HG02798 (cell line): ENCODE measurements around the gene TIMP3.
"Not testable (repeated sequence)": the region's sequence is repeated elsewhere in the genome, so short reads cannot be mapped to it uniquely, and the experiment has no call there.

Experiments
- ATAC-seq: cut with Tn5 transposase; IDR thresholded peaks from one replicate; pipeline ENCODE4 v1.9.1; 2021; ENCODE audit warnings: mild to moderate bottlenecking; ENCODE audit not compliant: unreplicated experiment, poor library complexity

TIMP3 gene

GRCh38 chr22:32850591-32851517 is 49.3 kb downstream of the TIMP3 start:
- ATAC-seq, result no peak

DNA sequence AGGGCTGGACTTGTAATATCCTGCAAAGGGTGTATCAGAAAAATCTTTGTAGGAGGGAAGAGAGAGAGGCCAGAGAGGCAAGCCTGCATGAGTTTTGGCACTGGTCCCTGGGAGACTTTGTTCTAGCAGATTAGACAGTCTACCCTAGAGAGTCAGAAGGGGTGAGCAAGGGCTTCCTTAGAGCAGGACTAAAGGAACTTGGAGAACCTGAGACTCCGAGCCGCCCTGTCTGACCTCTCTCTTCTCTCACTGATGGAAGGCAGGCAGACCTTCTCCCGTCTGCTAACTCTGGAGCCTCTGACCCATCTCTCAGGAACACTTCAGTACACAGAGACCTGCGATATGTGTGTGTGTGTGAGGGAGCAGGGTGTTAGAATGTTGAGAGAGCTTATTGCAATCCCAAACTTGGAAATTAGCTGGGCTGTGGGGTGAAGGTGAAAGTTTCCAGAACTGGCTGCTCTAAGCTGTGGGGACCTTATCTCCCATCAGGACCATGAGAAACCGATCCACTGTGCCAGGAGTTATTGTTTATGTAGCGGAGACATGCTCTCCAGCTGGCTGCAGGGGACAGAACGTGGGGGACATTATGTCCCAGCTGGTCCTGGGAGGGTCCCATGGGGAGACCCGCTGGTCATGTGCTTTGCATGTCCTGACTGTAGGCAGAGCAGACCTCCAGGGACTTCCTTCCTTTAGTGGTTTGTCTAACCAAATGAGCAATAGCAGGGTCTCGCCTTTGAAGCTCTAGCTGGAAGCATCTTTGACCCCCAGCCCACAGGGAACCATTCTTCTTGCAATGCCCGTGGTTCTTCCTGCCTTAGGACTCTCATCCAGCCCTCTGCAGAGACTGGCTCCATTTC is 51.1 kb downstream of the TIMP3 start:
- no peak for ATAC-seq

GRCh38 chr22:32853662-32854061 is 52.2 kb downstream of the TIMP3 start:
- ATAC-seq, result no peak

- no peak for ATAC-seq
Observed at GRCh38 chr22:32854351-32854804, 52.9 kb downstream of the TIMP3 start.

DNA sequence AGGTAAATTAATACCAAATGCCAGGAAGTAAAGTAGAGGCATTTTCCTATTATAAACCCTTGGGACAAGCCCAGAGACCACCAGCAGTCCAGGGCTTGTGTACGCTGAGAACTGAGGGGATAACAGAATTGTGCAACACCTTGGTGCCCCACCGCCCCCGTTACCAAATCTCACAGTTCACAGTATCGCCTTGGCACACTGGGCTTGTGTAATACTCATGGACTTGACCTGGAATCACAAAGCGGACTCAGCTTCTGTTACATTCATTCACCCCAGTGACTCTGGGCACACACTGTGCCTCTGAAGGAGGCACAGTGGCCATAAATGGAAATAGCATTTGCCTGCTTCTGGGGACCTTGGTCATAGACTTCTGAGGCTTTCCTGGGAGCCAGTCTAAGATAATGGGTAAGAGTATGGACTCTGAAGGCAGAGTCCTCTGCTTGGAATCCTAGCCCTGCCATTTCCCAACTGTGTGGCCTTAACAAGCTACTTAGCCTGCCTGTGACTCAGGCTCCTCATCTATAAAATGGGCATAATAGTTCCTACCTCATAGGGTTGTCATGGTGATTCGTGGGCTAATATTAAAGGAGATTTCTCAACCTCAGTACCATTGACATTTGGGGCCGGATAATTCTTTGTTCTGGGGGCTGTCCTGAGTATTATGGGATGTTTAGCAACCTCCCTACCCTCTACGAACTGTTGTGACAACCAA is 53.7 kb downstream of the TIMP3 start:
- no peak for ATAC-seq

DNA sequence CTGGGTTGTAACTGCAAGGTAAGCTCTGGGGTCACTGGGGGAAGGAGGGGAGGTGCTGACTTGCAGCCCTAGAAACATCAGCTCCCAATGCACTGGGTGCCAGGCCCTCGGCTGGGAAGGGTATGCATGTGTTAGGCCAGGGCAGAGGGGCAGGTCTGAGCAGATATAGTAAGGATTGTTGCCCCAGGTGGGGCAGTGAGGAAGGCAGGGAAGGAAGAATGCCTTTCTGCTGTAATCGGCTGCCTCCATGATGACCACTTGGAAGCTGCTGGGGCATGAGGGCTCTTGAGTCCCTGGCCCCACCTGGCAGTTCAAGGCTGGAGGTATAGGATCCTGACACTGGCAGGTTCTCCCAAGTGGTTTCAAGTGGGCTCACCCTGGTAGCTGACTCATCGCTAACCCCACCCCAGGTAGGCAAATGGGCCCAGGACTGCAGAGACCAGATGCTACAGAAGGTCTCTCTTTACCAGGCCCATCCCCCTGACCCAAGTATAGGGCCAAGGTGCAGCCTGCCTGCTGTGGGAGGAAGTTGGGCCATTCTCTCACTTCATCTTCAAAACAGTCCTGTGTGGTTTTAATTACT is 56.7 kb downstream of the TIMP3 start:
- ATAC-seq, result no peak

GRCh38 chr22:32858957-32859356 is 57.5 kb downstream of the TIMP3 start:
- no peak for ATAC-seq

DNA sequence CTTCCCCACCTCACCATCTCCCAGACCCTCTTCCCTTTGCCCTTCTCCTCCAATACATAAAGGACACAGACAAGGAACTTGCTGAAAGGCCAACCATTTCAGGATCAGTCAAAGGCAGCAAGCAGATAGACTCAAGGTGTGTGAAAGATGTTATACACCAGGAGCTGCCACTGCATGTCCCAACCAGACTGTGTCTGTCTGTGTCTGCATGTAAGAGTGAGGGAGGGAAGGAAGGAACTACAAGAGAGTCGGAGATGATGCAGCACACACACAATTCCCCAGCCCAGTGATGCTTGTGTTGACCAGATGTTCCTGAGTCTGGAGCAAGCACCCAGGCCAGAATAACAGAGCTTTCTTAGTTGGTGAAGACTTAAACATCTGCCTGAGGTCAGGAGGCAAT is 58.2 kb downstream of the TIMP3 start:
- ATAC-seq, result no peak

- no peak for ATAC-seq
Observed at GRCh38 chr22:32861330-32861729, 59.8 kb downstream of the TIMP3 start.

DNA sequence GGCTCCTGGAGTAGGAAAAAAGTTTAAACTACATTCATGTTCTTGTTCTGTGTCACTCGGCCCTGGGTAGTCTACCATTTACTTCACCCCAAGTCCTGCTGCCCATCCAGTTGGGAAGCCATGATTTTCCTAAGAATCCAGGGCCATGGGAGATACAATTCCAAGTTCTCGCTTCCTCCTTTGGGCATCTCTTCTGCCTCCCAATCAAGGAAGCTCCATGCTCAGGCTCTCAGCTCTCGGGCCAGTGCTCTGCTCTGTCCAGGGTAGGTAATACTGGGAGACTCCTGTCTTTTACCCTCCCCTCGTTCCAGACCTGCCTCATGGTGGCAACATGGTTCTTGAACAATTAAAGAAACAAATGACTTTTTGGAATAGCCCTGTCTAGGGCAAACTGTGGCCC is 60.6 kb downstream of the TIMP3 start:
- no peak for ATAC-seq

DNA sequence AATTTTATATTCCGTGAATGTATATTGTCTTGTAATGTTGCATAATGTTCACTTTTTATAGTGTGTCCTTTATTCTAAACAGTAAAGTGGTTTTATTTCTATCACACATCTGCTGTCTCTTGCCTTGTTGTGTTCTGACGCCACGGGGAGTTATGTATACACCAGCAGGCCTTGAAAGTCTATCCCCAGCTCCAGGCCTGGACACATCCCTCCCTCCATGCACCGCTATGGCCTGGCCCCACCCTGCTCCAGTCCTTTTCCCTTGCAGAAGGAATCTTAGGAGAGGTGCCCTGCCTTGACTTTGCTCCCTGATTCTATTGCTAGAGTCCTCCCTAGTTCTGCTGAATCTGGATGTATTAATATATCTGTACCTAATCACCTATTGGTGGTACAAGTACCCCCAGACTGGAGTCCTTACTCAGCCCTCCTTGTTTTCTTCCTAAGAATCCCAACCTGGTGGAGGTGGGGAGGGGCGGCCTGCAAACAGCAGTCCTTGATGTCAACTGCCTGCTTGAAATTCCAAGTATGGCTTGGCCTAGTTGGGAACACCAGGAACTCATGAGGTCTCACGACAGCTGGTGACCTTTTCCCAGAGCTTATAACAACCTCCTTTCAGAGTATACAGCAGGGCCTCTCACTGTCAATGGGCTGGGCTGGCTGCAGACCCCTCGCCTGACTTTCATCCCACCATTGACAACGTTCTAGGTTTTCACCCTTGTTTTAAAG is 61.6 kb downstream of the TIMP3 start:
- ATAC-seq, result no peak

- no peak for ATAC-seq
Observed at GRCh38 chr22:32864041-32864440, 62.5 kb downstream of the TIMP3 start.

GRCh38 chr22:32864596-32864995 is 63.1 kb downstream of the TIMP3 start:
- ATAC-seq, result no peak

GRCh38 chr22:32866953-32867352 is 65.4 kb downstream of the TIMP3 start:
- no peak for ATAC-seq

DNA sequence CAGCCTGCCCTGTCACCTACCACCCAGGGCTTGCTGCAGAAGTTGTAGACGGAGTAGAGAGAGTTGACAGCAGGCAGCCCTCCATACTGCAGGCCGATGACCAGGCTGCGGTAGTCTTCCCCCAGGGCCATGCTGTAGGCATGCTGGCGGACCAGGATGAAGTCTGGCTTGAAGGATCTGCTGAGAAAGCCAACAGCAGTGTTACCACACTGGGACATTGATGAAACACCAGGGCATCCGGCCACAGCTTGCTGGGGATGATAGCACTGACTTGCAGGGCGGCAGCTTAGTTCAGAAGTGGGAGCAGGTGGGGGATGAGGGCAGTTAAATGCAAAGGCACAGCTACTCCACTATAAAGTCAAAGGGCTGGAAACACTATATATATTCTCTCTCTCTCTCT is 67.4 kb downstream of the TIMP3 start:
- ATAC-seq, result no peak

- no peak for ATAC-seq
Observed at GRCh38 chr22:32870474-32870873, 69.0 kb downstream of the TIMP3 start.

GRCh38 chr22:32873604-32874003 is 72.1 kb downstream of the TIMP3 start:
- not testable (repeated sequence) for ATAC-seq

GRCh38 chr22:32874385-32874784 is 72.9 kb downstream of the TIMP3 start:
- no peak for ATAC-seq

DNA sequence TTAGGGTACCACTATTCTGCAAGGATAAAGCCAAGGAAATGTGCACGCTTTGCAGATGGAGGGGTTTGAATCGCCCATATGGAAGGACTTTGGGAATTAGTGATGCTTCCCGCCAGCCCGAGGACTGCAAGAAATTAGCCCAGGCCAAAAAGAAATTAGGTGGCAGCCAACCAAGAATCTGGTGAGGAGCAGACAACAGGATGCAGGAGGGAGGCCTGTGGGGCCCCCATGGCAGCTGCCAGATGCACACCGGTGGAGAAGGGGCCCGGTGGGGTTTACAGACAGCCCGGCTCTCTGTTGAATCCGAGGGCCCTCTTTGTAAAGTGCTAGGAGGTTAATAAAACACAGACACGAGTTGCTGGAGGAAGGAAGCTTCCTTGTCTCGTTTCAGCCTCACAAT is 73.5 kb downstream of the TIMP3 start:
- no peak for ATAC-seq

- ATAC-seq, result no peak
Observed at GRCh38 chr22:32876516-32876915, 75.0 kb downstream of the TIMP3 start.
